Measurements from ENCODE around the gene CACNA1D.
A peak's percentile ranks its signal among the peaks of the same experiment; 100 is the strongest.

CACNA1D gene

DNA sequence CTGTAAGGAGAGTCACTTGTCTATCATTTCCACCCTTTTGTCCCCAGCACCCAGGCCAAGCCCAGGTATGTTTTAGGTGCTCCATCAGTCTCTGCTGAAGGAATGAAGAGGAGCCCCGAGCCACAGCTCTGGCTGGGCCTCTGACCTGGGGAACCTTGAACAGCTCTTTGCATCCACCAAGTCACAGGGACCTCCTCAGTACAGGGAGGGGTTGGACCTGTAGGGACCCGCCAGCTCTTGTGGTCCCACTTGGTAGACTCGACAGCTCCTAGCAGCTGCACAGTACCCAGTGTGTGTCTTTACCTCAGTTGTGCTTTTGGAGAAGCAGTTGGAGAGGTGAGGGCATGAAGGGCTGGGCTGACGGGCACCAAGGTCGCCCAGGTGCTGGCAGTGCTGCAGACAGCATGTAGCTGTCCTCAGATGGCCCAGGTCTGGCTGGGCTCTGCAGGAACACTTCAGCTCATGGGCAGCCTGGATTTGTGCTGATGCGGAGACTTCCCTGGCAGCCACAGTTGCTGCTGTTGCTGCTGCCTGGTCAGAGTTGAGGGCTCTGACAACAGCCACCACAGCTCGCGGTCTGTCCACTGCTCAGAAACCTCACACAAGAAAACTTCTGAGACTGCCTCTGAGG, 123.6 kb downstream of the CACNA1D start:
- Histone ChIP-seq H2BK5ac (ENCODE audit: low read depth, low read length, poor library complexity, severe bottlenecking) (no peak overlapping the region), H3K27ac (ENCODE audit: low read length, poor library complexity, severe bottlenecking) (no peak overlapping the region), H4K91ac (ENCODE audit: low read length) (no peak overlapping the region), H3K9me3 (ENCODE audit: control insufficient read depth, low read length) (no peaks in the 10 kb centered on the region), H4K8ac (ENCODE audit: low read length) (no peak overlapping the region), H2AFZ (ENCODE audit: low read depth, low read length) (no peak overlapping the region), H3K4ac (ENCODE audit: low read depth in 1 of 2, low read length in 2 of 2) (no peak overlapping the region), H3K23ac (ENCODE audit: low read length in 2 of 2) (no peak overlapping the region), H2BK12ac (ENCODE audit: low read length in 2 of 2) (no peak overlapping the region), H2BK15ac (ENCODE audit: low read depth, poor library complexity, severe bottlenecking) (no peak overlapping the region), H3K4me2 (ENCODE audit: low read length, poor library complexity, severe bottlenecking) (no peak overlapping the region), H3K9ac (ENCODE audit: low read length) (no peak overlapping the region), H3K4me1 (ENCODE audit: control insufficient read depth, insufficient read depth, low read depth, low read length) (no peaks in the 10 kb centered on the region), H3K4me3 (ENCODE audit: insufficient read depth in 1 of 2, low read depth in 1 of 2, low read length in 2 of 2) (peak overlapping the region in 1 of 2 experiments; percentile 6), H3K14ac (ENCODE audit: low read length in 2 of 2) (peak overlapping the region in 1 of 2 experiments; percentile 29), H3K27me3 (ENCODE audit: control insufficient read depth in 1 of 2, insufficient read depth in 1 of 2, low read length in 2 of 2) (peaks cover 7 to 47% of the 10 kb centered on the region in 2 experiments), H3K79me1 (replicated peaks; ENCODE audit: low read length, poor library complexity, severe bottlenecking) (no peaks in the 10 kb centered on the region), H2AK5ac (ENCODE audit: low read length, severe bottlenecking) (no peak overlapping the region), H3K36me3 (ENCODE audit: control insufficient read depth in 1 of 2, insufficient read depth in 2 of 2, low read depth in 1 of 2, low read length in 2 of 2) (no peaks in the 10 kb centered on the region), H2BK120ac (ENCODE audit: low read depth, low read length) (no peak overlapping the region), H3K18ac (ENCODE audit: low read depth in 1 of 2, low read length in 2 of 2) (no peak overlapping the region)
- no peak for DNase-seq
- WGBS: 87% methylated on average over 8 of the region's 8 CpGs

DNA sequence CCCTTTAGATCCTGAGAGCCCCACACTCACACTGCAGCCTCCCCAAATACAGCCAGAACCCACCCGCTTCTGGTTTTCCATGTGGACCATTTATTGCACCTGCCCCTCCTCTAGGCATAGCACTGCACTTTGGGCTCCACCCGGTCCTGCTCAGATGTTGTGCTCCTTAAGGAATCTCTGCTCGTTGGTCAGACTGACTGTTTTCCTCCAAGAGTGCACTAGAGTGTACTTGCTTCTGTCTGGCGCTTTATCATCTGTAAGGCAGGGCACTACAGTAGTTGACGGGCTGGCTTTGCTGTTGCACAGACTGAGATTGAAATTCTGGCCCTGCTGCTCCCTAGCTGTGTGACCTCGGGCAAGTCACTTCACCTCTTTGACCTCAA, 124.1 kb downstream of the CACNA1D start:
- no peak overlapping the region for H3K9ac ChIP-seq (ENCODE audit: low read length)
- no peak overlapping the region for H3K4me3 ChIP-seq (ENCODE audit: insufficient read depth in 1 of 2, low read depth in 1 of 2, low read length in 2 of 2)
- H3K4me1 ChIP-seq (ENCODE audit: control insufficient read depth, insufficient read depth, low read depth, low read length): no peaks in the 10 kb centered on the region
- no peak overlapping the region for H3K4ac ChIP-seq (ENCODE audit: low read depth in 1 of 2, low read length in 2 of 2)
- H3K9me3 ChIP-seq (ENCODE audit: control insufficient read depth, low read length): no peaks in the 10 kb centered on the region
- no peak overlapping the region for H2BK5ac ChIP-seq (ENCODE audit: low read depth, low read length, poor library complexity, severe bottlenecking)
- no peak overlapping the region for H3K27ac ChIP-seq (ENCODE audit: low read length, poor library complexity, severe bottlenecking)
- H3K23ac ChIP-seq (ENCODE audit: low read length in 2 of 2): no peak overlapping the region
- no peak overlapping the region for H2BK120ac ChIP-seq (ENCODE audit: low read depth, low read length)
- no peaks in the 10 kb centered on the region for H3K79me1 ChIP-seq (replicated peaks; ENCODE audit: low read length, poor library complexity, severe bottlenecking)
- no peak overlapping the region for H4K8ac ChIP-seq (ENCODE audit: low read length)
- H3K27me3 ChIP-seq (ENCODE audit: control insufficient read depth in 1 of 2, insufficient read depth in 1 of 2, low read length in 2 of 2): peaks cover 7 to 47% of the 10 kb centered on the region in 2 experiments
- no peak overlapping the region for H2AK5ac ChIP-seq (ENCODE audit: low read length, severe bottlenecking)
- no peaks in the 10 kb centered on the region for H3K36me3 ChIP-seq (ENCODE audit: control insufficient read depth in 1 of 2, insufficient read depth in 2 of 2, low read depth in 1 of 2, low read length in 2 of 2)
- 78% methylated on average over 5 of the region's 6 CpGs for WGBS
- no peak for DNase-seq
- H2BK15ac ChIP-seq (ENCODE audit: low read depth, poor library complexity, severe bottlenecking): no peak overlapping the region
- no peak overlapping the region for H3K4me2 ChIP-seq (ENCODE audit: low read length, poor library complexity, severe bottlenecking)
- no peak overlapping the region for H3K14ac ChIP-seq (ENCODE audit: low read length in 2 of 2)
- no peak overlapping the region for H3K18ac ChIP-seq (ENCODE audit: low read depth in 1 of 2, low read length in 2 of 2)
- no peak overlapping the region for H2AFZ ChIP-seq (ENCODE audit: low read depth, low read length)
- H2BK12ac ChIP-seq (ENCODE audit: low read length in 2 of 2): no peak overlapping the region
- H4K91ac ChIP-seq (ENCODE audit: low read length): no peak overlapping the region

- Histone ChIP-seq H3K23ac (ENCODE audit: low read length in 2 of 2) (no peak overlapping the region), H3K27me3 (ENCODE audit: control insufficient read depth in 1 of 2, insufficient read depth in 1 of 2, low read length in 2 of 2) (peaks cover 8 to 47% of the 10 kb centered on the region in 2 experiments), H3K4me3 (ENCODE audit: insufficient read depth in 1 of 2, low read depth in 1 of 2, low read length in 2 of 2) (no peak overlapping the region), H3K27ac (ENCODE audit: low read length, poor library complexity, severe bottlenecking) (no peak overlapping the region), H3K14ac (ENCODE audit: low read length in 2 of 2) (no peak overlapping the region), H3K18ac (ENCODE audit: low read depth in 1 of 2, low read length in 2 of 2) (no peak overlapping the region), H3K9ac (ENCODE audit: low read length) (no peak overlapping the region), H3K4ac (ENCODE audit: low read depth in 1 of 2, low read length in 2 of 2) (no peak overlapping the region), H2AFZ (ENCODE audit: low read depth, low read length) (no peak overlapping the region), H3K9me3 (ENCODE audit: control insufficient read depth, low read length) (no peaks in the 10 kb centered on the region), H2BK15ac (ENCODE audit: low read depth, poor library complexity, severe bottlenecking) (no peak overlapping the region), H4K8ac (ENCODE audit: low read length) (no peak overlapping the region), H2BK5ac (ENCODE audit: low read depth, low read length, poor library complexity, severe bottlenecking) (no peak overlapping the region), H4K91ac (ENCODE audit: low read length) (no peak overlapping the region), H3K79me1 (replicated peaks; ENCODE audit: low read length, poor library complexity, severe bottlenecking) (no peaks in the 10 kb centered on the region), H3K36me3 (ENCODE audit: control insufficient read depth in 1 of 2, insufficient read depth in 2 of 2, low read depth in 1 of 2, low read length in 2 of 2) (no peaks in the 10 kb centered on the region), H3K4me1 (ENCODE audit: control insufficient read depth, insufficient read depth, low read depth, low read length) (no peaks in the 10 kb centered on the region), H2BK120ac (ENCODE audit: low read depth, low read length) (no peak overlapping the region), H2BK12ac (ENCODE audit: low read length in 2 of 2) (no peak overlapping the region), H2AK5ac (ENCODE audit: low read length, severe bottlenecking) (no peak overlapping the region), H3K4me2 (ENCODE audit: low read length, poor library complexity, severe bottlenecking) (no peak overlapping the region)
- 77% methylated on average over 5 of the region's 5 CpGs for WGBS
- no peak for DNase-seq
Observed at GRCh38 chr3:53618936-53619335, 124.5 kb downstream of the CACNA1D start.

DNA sequence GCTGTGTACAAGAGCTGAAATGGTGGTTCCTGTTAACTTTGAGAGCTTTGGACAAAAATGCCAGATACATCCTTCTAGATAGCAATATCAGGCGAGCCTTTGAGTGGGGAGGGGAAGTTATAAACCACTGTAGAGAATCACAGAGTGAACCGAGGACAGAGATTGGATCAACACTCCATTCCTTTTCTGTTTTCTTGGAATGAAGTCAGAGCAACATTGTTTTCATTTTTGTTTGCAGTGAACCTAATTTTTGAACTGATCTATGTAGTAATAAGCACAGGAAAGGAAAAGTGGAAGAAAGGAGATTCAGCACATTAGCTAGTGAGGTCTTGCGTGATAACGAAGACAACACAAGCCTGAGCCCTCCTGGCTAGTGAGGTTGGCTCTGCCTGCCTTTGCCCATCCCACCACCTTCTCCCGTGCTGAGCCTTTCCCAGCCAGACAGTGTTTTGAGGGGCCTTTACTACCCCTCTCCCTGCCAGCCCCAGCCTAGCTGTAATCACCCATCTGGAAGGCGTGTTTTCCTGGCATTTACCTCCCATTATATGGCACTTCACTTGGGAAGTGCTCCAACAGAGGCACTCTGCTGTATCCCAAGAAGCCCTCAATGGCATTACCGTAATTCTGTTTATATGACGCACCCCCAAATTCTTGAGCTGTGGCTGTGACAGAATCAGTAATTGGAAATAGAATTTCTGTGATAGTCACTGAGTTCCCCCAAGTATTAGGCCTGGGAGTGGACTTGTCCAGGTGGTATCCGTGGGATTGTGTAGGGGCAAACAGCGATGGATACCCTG, 129.8 kb downstream of the CACNA1D start:
- Histone ChIP-seq H3K27ac (ENCODE audit: low read length, poor library complexity, severe bottlenecking) (no peak overlapping the region), H2AFZ (ENCODE audit: low read depth, low read length) (no peak overlapping the region), H3K4me1 (ENCODE audit: control insufficient read depth, insufficient read depth, low read depth, low read length) (no peaks in the 10 kb centered on the region), H4K91ac (ENCODE audit: low read length) (no peak overlapping the region), H2BK15ac (ENCODE audit: low read depth, poor library complexity, severe bottlenecking) (no peak overlapping the region), H3K9ac (ENCODE audit: low read length) (no peak overlapping the region), H2BK12ac (ENCODE audit: low read length in 2 of 2) (no peak overlapping the region), H4K8ac (ENCODE audit: low read length) (no peak overlapping the region), H3K4ac (ENCODE audit: low read depth in 1 of 2, low read length in 2 of 2) (no peak overlapping the region), H2AK5ac (ENCODE audit: low read length, severe bottlenecking) (no peak overlapping the region), H3K27me3 (ENCODE audit: control insufficient read depth in 1 of 2, insufficient read depth in 1 of 2, low read length in 2 of 2) (peaks cover 3 to 32% of the 10 kb centered on the region in 2 experiments), H3K14ac (ENCODE audit: low read length in 2 of 2) (no peak overlapping the region), H3K36me3 (ENCODE audit: control insufficient read depth in 1 of 2, insufficient read depth in 2 of 2, low read depth in 1 of 2, low read length in 2 of 2) (no peaks in the 10 kb centered on the region), H3K4me3 (ENCODE audit: insufficient read depth in 1 of 2, low read depth in 1 of 2, low read length in 2 of 2) (no peak overlapping the region), H2BK120ac (ENCODE audit: low read depth, low read length) (no peak overlapping the region), H2BK5ac (ENCODE audit: low read depth, low read length, poor library complexity, severe bottlenecking) (no peak overlapping the region), H3K9me3 (ENCODE audit: control insufficient read depth, low read length) (no peaks in the 10 kb centered on the region), H3K18ac (ENCODE audit: low read depth in 1 of 2, low read length in 2 of 2) (no peak overlapping the region), H3K4me2 (ENCODE audit: low read length, poor library complexity, severe bottlenecking) (no peak overlapping the region), H3K23ac (ENCODE audit: low read length in 2 of 2) (no peak overlapping the region), H3K79me1 (replicated peaks; ENCODE audit: low read length, poor library complexity, severe bottlenecking) (no peaks in the 10 kb centered on the region)
- DNase-seq: no peak
- 71% methylated on average over 10 of the region's 10 CpGs for WGBS

All from mesenchymal stem cell (in vitro differentiated cells and primary cell).